ENCODE data around the gene GRAMD2A.

The GRAMD2A gene

DNA sequence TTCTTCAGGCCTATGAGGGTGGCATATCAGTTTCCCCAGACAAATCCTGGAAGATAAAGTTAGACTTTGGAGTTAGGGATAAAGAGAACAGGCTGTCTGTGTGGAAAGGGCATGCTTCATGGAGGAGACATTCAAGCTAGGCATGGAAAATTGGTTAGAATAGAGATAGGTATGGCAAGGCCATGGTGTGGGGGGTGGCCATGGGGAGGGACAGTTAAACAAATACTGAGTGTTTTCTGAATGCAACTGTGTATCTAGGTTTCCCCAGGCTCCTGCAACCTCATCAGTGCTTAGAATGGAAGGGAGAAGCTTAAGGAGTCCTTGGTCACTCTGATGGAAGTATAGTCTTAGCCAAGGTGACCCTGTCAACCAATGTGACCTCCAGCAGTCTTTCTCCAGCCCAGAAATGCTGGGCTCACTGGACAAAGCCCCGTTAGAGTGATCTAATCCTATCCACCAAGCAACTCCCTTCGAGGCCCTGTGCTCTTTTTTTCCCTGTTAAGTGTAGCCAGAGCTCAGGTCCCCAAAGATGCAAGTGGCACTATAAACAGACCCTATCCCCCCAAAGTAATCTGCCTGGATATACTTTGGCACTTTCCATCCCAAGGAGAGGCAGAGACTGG lies 38.9 kb upstream of the GRAMD2A start:
- in situ Hi-C loops (cut with HindIII; ENCODE audit: low sequenced_read_pairs) = no loop called here
- H3K4me3 ChIP-seq (ENCODE audit: low read depth, low read length) = peak overlapping the region; percentile 24
- TF ChIP-seq, protein P1, sequence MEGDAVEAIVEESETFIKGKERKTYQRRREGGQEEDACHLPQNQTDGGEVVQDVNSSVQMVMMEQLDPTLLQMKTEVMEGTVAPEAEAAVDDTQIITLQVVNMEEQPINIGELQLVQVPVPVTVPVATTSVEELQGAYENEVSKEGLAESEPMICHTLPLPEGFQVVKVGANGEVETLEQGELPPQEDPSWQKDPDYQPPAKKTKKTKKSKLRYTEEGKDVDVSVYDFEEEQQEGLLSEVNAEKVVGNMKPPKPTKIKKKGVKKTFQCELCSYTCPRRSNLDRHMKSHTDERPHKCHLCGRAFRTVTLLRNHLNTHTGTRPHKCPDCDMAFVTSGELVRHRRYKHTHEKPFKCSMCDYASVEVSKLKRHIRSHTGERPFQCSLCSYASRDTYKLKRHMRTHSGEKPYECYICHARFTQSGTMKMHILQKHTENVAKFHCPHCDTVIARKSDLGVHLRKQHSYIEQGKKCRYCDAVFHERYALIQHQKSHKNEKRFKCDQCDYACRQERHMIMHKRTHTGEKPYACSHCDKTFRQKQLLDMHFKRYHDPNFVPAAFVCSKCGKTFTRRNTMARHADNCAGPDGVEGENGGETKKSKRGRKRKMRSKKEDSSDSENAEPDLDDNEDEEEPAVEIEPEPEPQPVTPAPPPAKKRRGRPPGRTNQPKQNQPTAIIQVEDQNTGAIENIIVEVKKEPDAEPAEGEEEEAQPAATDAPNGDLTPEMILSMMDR (IDR thresholded peaks at IDR 0.05; ENCODE audit: low read depth, low read length, missing control alignments) = no peak
- DNase-seq (ENCODE audit: low read depth) = no peak

DNA sequence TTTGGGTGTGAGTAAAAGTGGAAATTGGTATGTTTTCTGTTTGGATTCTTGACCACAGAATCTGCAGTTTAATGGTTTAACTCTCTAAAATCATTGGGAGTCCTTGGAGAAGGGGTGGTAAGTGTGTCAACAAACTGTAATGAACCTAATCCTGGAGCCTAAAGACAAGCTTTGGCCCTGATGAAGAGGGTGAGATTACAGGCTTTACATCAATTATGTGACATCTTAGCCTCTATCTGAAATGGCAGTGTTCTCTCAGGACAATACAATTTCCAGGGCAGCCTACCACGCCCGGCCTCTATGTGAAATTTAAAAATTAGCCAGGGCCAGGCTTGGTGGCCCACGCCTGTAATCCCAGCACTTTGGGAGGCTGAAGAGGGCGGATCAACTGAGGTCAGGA lies 37.7 kb upstream of the GRAMD2A start:
- no peak for DNase-seq (ENCODE audit: low read depth)
- TF ChIP-seq, protein P1 (IDR thresholded peaks at IDR 0.05; ENCODE audit: low read depth, low read length, missing control alignments) = no peak
- H3K4me3 ChIP-seq (ENCODE audit: low read depth, low read length) = no peak overlapping the region
- in situ Hi-C loops (cut with HindIII; ENCODE audit: low sequenced_read_pairs) = no loop called here

DNA sequence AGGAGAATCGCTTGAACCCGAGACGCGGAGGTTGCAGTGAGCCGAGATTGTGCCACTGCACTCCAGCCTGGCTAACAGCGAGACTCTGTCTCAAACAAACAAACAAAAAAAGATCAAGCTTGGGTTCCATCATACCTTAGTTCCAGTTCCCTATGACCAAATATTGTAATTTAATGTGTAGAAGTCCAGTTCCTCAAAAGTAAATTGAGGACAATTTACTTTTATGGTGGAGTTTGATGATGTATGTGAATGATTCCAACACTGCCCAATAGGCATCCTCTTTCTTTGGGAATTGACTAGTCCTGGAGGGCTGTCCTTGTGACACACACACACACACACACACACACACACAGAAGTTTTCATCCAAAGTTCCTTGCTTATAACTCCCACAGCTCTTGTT lies 36.2 kb upstream of the GRAMD2A start:
- DNase-seq (ENCODE audit: low read depth) = no peak
- no peak overlapping the region for H3K4me3 ChIP-seq (ENCODE audit: low read depth, low read length)
- TF ChIP-seq, protein P1 (IDR thresholded peaks at IDR 0.05; ENCODE audit: low read depth, low read length, missing control alignments) = no peak
- in situ Hi-C loops (cut with HindIII; ENCODE audit: low sequenced_read_pairs) = no loop called here

DNA sequence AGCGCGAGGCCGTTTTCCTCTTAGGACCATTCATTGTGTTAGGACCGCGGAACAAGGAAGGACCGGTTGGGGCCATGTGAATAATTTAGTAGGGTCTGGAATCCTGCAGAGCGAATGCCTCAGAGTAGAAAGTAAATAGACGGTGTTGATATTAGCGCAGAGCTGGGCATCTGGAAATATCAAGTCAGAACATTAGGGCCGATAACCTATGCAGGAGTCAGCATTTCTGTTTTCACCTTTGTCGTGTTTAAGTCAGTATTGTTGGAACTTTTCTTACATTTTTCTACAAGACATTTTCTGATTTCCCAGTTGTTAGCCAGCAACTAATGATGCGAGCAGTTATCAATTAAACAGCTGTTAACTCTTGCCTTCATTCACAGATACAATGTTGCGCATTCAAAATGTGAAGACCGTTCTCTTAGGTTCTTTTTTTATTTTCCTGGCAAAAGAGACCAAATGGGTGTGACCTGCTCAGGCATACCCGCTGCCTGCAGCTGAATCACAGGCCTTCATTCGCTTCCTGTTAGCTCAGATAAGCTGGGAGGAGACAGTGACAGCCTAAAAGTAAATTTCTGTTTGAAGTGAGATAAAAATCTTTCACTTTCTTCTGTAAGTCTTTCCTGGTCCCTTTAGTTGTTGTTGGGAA lies 34.4 kb upstream of the GRAMD2A start:
- TF ChIP-seq, protein P1 (IDR thresholded peaks at IDR 0.05; ENCODE audit: low read depth, low read length, missing control alignments) = no peak
- peak; percentile 51 for DNase-seq (ENCODE audit: low read depth)
- in situ Hi-C loops (cut with HindIII; ENCODE audit: low sequenced_read_pairs) = no loop called here

DNA sequence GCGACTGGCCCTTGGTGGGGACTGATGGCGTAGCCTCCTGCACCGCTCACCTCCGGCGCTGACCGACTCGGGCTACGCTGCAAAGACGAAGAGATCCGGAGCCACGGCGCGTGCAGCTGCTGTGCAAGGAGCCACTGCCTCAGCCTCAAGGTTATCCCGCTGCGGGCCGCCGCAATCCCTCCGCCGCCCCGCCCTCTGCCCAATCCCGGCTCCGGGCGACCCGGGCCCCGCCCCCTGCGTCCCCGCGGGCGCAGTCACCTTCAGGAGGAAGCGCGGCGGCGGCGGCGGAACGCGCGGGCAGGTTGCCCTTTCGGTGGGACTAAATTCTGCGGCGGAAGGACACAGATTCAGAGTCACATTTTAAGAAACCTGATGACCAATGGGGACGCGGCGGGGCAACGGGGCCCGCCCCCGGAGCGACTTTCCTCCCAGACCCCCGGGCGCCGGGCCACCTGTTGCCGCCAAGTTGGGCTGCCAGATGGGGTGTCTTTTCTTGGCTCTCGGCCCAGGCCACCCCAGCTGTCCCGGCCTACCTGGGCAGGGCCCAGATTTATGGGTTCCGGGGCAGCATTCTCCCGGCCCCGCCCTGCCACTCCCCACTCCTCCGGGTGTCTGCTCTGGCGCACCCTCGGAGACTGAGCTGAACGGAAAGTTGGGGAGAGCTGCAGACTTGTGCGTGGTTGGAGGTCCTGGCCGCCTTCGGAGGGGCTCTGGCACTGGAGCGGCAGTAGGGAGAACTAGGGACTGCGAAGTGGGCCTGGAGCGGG lies 33.7 kb upstream of the GRAMD2A start, which contains the start of gene PKM:
PKM (minus strand) TSS at position 125 of the 767 bp plus-strand sequence. CDS start 12,093 bp downstream, outside the sequence.
- H3K4me3 ChIP-seq (ENCODE audit: low read depth, low read length) = peak within 1 kb of the TSS; percentile 94
- in situ Hi-C loops (cut with HindIII; ENCODE audit: low sequenced_read_pairs) = no loop called here
- TF ChIP-seq, protein P1 (IDR thresholded peaks at IDR 0.05; ENCODE audit: low read depth, low read length, missing control alignments) = no peak
- DNase-seq (ENCODE audit: low read depth) = peak; percentile 90

More for the DNA sequence above, 34.4 kb upstream of the GRAMD2A start:
- peak overlapping the region; percentile 94 for H3K4me3 ChIP-seq (ENCODE audit: low read depth, low read length)

DNA sequence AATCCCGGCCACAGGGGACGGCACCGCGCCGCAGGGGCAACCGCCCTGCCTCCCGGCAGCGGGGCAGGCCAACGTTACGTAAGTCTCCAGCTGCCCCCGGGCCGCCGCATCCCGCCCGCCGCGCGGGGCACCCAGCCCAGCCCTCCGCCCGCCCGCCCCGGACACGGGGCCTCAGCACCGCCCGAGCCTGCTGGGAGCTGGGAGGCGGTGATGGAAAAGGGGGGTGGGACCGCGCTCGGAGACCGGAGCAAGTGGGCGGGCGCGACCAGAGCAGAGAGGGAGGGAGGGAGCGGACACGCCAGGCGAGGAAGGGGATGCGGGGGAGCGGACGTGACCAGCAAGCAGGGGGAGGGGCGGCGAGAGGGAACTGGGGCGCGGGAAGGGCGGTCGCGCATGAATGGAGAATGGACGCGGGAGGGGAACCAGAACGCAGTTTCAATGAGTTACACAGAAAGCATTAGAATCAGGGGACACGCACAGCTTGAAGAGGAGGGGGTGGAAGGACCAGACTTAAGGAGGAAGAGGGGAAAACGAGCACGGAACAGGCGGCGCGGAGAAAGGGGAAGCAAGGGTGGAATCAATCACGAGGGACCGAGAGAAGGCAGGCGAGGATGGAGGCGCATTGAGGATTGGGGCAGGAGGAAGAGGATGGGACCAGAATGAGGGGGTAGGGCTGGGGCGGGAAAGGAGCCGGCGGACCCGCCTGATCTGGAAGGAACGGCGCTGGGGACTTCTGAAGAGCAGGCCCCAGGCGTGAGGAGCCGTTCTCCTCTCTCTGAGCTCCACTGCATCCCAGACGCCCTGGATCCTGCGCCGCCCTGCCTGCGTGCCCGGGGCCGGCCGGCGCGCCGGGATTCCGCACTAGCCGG lies 32.8 kb upstream of the GRAMD2A start:
- in situ Hi-C loops (cut with HindIII; ENCODE audit: low sequenced_read_pairs) = no loop called here
- TF ChIP-seq, protein P1 (IDR thresholded peaks at IDR 0.05; ENCODE audit: low read depth, low read length, missing control alignments) = no peak
- DNase-seq (ENCODE audit: low read depth) = peak; percentile 48
- H3K4me3 ChIP-seq (ENCODE audit: low read depth, low read length) = peak overlapping the region; percentile 94
